Measurements from ENCODE around the gene STATH.
"Not testable (repeated sequence)": the region's sequence is repeated elsewhere in the genome, so short reads cannot be mapped to it uniquely, and the experiment has no call there.

DNA sequence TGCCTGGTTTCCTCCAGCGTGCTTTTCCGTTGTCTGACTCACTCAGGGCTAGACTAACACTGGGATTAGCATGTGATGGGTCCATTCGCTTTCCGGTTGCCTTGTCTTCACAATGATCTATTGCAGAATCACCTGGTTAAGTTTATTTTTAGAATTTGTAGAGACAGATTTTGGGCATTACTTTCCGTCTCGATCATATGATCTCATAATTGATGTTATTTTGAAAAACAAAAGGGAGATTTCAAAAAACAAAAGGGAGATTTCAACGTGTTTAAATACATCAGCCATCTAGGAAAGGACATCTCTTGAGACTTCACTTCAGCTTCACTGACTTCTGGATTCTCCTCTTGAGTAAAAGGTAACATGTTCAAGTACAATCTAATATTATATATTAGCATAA lies 32.4 kb downstream of the STATH start, which contains the start of gene HTN3:
- TF ChIP-seq, protein P1, sequence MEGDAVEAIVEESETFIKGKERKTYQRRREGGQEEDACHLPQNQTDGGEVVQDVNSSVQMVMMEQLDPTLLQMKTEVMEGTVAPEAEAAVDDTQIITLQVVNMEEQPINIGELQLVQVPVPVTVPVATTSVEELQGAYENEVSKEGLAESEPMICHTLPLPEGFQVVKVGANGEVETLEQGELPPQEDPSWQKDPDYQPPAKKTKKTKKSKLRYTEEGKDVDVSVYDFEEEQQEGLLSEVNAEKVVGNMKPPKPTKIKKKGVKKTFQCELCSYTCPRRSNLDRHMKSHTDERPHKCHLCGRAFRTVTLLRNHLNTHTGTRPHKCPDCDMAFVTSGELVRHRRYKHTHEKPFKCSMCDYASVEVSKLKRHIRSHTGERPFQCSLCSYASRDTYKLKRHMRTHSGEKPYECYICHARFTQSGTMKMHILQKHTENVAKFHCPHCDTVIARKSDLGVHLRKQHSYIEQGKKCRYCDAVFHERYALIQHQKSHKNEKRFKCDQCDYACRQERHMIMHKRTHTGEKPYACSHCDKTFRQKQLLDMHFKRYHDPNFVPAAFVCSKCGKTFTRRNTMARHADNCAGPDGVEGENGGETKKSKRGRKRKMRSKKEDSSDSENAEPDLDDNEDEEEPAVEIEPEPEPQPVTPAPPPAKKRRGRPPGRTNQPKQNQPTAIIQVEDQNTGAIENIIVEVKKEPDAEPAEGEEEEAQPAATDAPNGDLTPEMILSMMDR (IDR thresholded peaks at IDR 0.05; ENCODE audit: insufficient read depth, low read depth, low read length) = not testable (repeated sequence)
- TF ChIP-seq EZH2 (IDR thresholded peaks at IDR 0.05; ENCODE audit: insufficient read depth, low read length) = not testable (repeated sequence)

Data from astrocyte (in vitro differentiated cells and primary cell).